CD4-positive, alpha-beta memory T cell (primary cell): Measurements from ENCODE around the gene FAM167B. TPM values are rescaled to one million over a fixed set of nuclear protein-coding genes. Genes with fewer than 3 reads are reported as not detected.
A peak's percentile ranks its signal among the peaks of the same experiment; 100 is the strongest.

ENCODE experiments used
- CTCF ChIA-PET: fragments of 350-600 bp; sonication (Branson Sonifier 250); formaldehyde crosslinking; loops from one replicate; lab custom pipeline; 2021; ENCODE audit warnings: inconsistent platforms; ENCODE audit not compliant: partially characterized antibody; lab: Charles Lee
- POLR2A ChIA-PET: fragments of 350-600 bp; sonication (Branson Sonifier 250); formaldehyde crosslinking; loops from one replicate; lab custom pipeline; 2021; ENCODE audit not compliant: partially characterized antibody; lab: Charles Lee
- DNase-seq, 5 donors: peaks; one replicate each; pipeline versions ENCODE4 v3.0.0 to v3.0.0-alpha.2; 2020 to 2022; ENCODE audit warnings: mixed read lengths in 1 of 5
- H3K27ac ChIP-seq: one replicate; pipeline ENCODE4 v1.7.0; 2013; ENCODE audit warnings: low read depth, low read length
- H3K27me3 ChIP-seq: 2 replicates; pipeline ENCODE4 v1.7.0; 2013; ENCODE audit warnings: mild to moderate bottlenecking, low read length, moderate library complexity; ENCODE audit not compliant: insufficient read depth
- H3K36me3 ChIP-seq: 2 replicates; pipeline ENCODE4 v1.7.0; 2013; ENCODE audit warnings: mild to moderate bottlenecking, low read length, moderate library complexity; ENCODE audit not compliant: insufficient read depth
- H3K4me1 ChIP-seq: 2 replicates; pipeline ENCODE4 v1.7.0; 2013; ENCODE audit warnings: mild to moderate bottlenecking, low read length, moderate library complexity; ENCODE audit not compliant: insufficient read depth
- H3K4me3 ChIP-seq, 2 donors: one replicate each; pipeline ENCODE4 v1.7.0; 2013; ENCODE audit warnings: low read length in 2 of 2, mild to moderate bottlenecking in 1 of 2
- H3K9me3 ChIP-seq, 2 donors: one replicate each; pipeline ENCODE4 v1.7.0; 2013; ENCODE audit warnings: low read length in 2 of 2, control low read depth in 1 of 2; ENCODE audit not compliant: control insufficient read depth in 1 of 2
- H3K27ac Mint-ChIP-seq, 7 donors: one replicate each; pipeline ENCODE4 v1.8.0; 2020 to 2021; ENCODE audit warnings: mixed read lengths in 7 of 7, mild to moderate bottlenecking in 6 of 7, inconsistent platforms in 3 of 7, moderate library complexity in 3 of 7
- H3K27me3 Mint-ChIP-seq, 2 donors: one replicate each; pipeline ENCODE4 v1.8.0; 2020 to 2021; ENCODE audit warnings: mixed read lengths in 2 of 2
- H3K36me3 Mint-ChIP-seq, 2 donors: one replicate each; pipeline ENCODE4 v1.8.0; 2020 to 2021; ENCODE audit warnings: mixed read lengths in 2 of 2, inconsistent platforms in 1 of 2, mild to moderate bottlenecking in 1 of 2
- H3K4me1 Mint-ChIP-seq, 4 donors: one replicate each; pipeline ENCODE4 v1.8.0; 2020 to 2021; ENCODE audit warnings: mixed read lengths in 4 of 4, mild to moderate bottlenecking in 1 of 4
- H3K4me3 Mint-ChIP-seq, 8 donors: one replicate each; pipeline ENCODE4 v1.8.0; 2020 to 2021; ENCODE audit warnings: mixed read lengths in 8 of 8, mild to moderate bottlenecking in 7 of 8, moderate library complexity in 6 of 8, inconsistent platforms in 3 of 8
- H3K9me3 Mint-ChIP-seq, 8 donors: one replicate each; pipeline ENCODE4 v1.8.0; 2020 to 2021; ENCODE audit warnings: mixed read lengths in 8 of 8, mild to moderate bottlenecking in 5 of 8, inconsistent platforms in 3 of 8, moderate library complexity in 1 of 8
- intact Hi-C: fragments of 100-400 bp; cut with micrococcal nuclease; formaldehyde crosslinking; loops from one replicate; pipeline ENCODE4 v1.15.1; 2023
- polyA plus RNA-seq, 2 donors: library from polyadenylated mRNA; unstranded; fragments of 300-500 nt; fragmentation: Illumina TruSeq; gene quantifications; one replicate each; pipeline ENCODE4 v1.2.3, GENCODE V29; 2021
- total RNA-seq, 2 experiments: library from RNA; stranded (reverse); gene quantifications; one replicate each; pipeline ENCODE4 v1.2.3, GENCODE V29; 2021

Gene FAM167B
- total and polyA plus RNA-seq, 4 experiments from 2014 or later = 0.50 to 1.2 TPM; not detected in 2

DNA sequence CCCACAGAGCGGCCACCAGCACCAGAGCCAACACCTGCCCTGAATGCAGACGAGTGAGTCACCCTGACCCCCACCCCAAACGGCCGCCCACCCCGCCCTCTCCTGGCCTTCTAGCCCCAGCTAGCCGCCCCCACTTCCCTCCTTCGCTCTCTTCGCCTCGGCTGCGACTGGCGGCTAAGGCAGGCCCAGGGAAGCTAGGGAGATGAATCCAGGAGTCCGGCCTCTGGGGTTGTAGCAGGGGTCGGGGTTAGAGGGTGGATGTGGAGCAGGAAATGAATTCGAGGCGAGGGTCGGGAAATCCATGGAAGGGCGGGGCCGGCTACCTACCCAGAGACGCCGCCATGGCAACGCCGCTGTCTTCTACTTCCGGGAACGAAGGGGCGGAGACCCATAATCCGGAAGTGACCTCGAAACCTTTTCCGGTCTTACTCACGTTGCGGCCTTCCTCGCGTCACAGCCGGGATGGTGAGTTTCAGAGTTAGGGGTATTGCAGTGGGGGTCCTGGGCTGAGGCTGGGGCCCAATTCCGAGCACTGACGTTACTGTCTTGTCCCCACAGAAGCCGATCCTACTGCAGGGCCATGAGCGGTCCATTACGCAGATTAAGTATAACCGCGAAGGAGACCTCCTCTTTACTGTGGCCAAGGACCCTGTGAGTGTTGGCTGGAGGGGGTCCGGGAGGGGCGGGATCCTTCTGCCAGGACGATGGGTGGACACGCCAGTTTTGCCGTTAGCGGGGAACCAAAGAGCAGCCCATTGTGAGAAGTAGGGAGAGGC lies 24.9 kb upstream of the FAM167B start, which contains the start of the genes EIF3I and TMEM234:
EIF3I (plus strand) TSS at position 428 of the 776 bp plus-strand sequence; CDS start at position 463, 35 bp downstream.
TMEM234 (minus strand) TSS at position 374 of the 776 bp plus-strand sequence; CDS start at position 343, 31 bp downstream.
- no peaks in the 10 kb centered on the region for H3K27me3 Mint-ChIP-seq
- Histone ChIP-seq H3K4me3 (peak within 1 kb of the TSS; percentile 96 to 97), H3K4me1 (peaks cover 30% of the 10 kb centered on the region), H3K27me3 (no peaks in the 10 kb centered on the region), H3K27ac (peak within 1 kb of the TSS; percentile 99), H3K9me3 (no peaks in the 10 kb centered on the region), H3K36me3 (peaks cover 18% of the 10 kb centered on the region)
- peaks cover 0 to 3% (median 0%) of the 10 kb centered on the region in 8 donors for H3K9me3 Mint-ChIP-seq
- peaks cover 23 to 59% (median 38%) of the 10 kb centered on the region in 4 donors for H3K4me1 Mint-ChIP-seq
- peak; percentile 89 to 96 (median 91) for DNase-seq
- peak within 1 kb of the TSS; percentile 99 to 100 (median 99) for H3K27ac Mint-ChIP-seq
- CTCF ChIA-PET = no interaction called here
- intact Hi-C loops = loop anchor here (1.0 to 2.0 kb wide), 3 partner anchors 17 to 69 kb away; partner anchors contain the start of genes IQCC and LCK
- H3K4me3 Mint-ChIP-seq = peak within 1 kb of the TSS; percentile 95 to 99 (median 97)
- POLR2A ChIA-PET = interaction anchor here (1.0 to 4.1 kb wide), 7 partner anchors 18 to 119 kb away, joined by 3 to 24 read pairs (median 4); partner anchors contain the start of genes HDAC1 and MARCKSL1
- peaks cover 12 to 41% of the 10 kb centered on the region in 2 donors for H3K36me3 Mint-ChIP-seq

DNA sequence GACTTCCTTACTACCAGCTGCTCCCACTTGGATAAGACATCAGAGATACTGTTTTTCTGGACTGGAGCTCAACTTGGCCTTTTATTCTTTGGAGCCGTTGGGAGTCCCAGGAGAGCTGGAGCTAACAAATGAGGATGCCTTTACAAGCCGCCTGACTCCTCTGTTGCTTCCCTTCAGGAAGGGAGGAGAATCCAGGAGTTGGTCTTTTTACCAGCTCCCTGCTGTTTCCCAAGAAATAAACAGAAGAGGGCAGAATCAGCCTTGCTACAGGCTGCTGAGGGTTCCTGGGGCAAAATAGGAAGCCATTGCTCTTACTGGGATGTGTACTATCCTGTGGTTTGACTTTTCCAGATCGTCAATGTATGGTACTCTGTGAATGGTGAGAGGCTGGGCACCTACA lies 23.3 kb upstream of the FAM167B start:
- Histone ChIP-seq H3K4me1 (peaks cover 30% of the 10 kb centered on the region), H3K36me3 (peaks cover 33% of the 10 kb centered on the region), H3K4me3 (no peak overlapping the region), H3K27ac (peak overlapping the region; percentile 99), H3K27me3 (no peaks in the 10 kb centered on the region), H3K9me3 (no peaks in the 10 kb centered on the region)
- peaks cover 27 to 63% (median 37%) of the 10 kb centered on the region in 4 donors for H3K4me1 Mint-ChIP-seq
- intact Hi-C loops = loop anchor here (2.0 kb wide), 2 partner anchors 27 to 67 kb away; partner anchors contain the start of gene LCK
- peaks cover 27 to 54% of the 10 kb centered on the region in 2 donors for H3K36me3 Mint-ChIP-seq
- no peaks in the 10 kb centered on the region for H3K27me3 Mint-ChIP-seq
- peak overlapping the region; percentile 75 to 99 (median 97) for H3K4me3 Mint-ChIP-seq
- peak overlapping the region; percentile 86 to 100 (median 99) for H3K27ac Mint-ChIP-seq
- peaks cover 0 to 3% (median 0%) of the 10 kb centered on the region in 8 donors for H3K9me3 Mint-ChIP-seq
- DNase-seq = no peak
- ChIA-PET POLR2A (interaction anchor here (0.7 to 4.1 kb wide), 11 partner anchors 16 to 170 kb away, joined by 3 to 24 read pairs (median 4); partner anchors contain the start of genes BSDC1, HDAC1, LCK and MARCKSL1), CTCF (interaction anchor here (0.8 to 2.4 kb wide), 6 partner anchors 8 to 148 kb away, joined by 3 to 23 read pairs (median 5); no protein-coding TSS in a partner anchor)

DNA sequence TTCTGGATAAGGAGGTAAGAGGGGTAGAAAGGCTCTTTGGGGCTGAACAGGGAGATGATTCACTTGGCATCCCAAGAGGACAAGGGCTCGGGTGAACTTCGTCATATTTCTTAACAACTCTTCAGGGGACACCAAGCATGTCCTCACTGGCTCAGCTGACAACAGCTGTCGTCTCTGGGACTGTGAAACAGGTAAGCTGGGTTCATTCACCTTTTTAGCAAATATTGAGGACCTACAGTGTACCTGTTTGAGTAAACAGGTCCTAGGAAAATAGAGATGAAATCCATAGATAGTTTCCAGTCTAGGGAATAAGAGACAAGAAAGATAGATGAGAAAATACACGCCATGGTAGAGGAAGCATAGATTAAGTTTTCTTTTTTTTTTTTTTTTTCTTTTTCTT lies 22.7 kb upstream of the FAM167B start:
- Mint-ChIP-seq H3K27me3 (no peaks in the 10 kb centered on the region), H3K9me3 (peaks cover 0 to 3% (median 0%) of the 10 kb centered on the region in 8 donors), H3K4me1 (peaks cover 27 to 61% (median 37%) of the 10 kb centered on the region in 4 donors), H3K36me3 (peaks cover 31 to 58% of the 10 kb centered on the region in 2 donors), H3K27ac (peak overlapping the region; percentile 86 to 100 (median 99)), H3K4me3 (peak overlapping the region; percentile 66 to 97 (median 73))
- H3K4me3 ChIP-seq = no peak overlapping the region
- DNase-seq = no peak
- ChIA-PET CTCF (interaction anchor here (1.5 to 2.4 kb wide), 4 partner anchors 9 to 25 kb away, joined by 4 to 23 read pairs (median 6); no protein-coding TSS in a partner anchor), POLR2A (interaction anchor here (0.8 to 4.1 kb wide), 6 partner anchors 16 to 44 kb away, joined by 3 to 24 read pairs (median 4); partner anchors contain the start of gene LCK)
- H3K36me3 ChIP-seq = peaks cover 37% of the 10 kb centered on the region
- intact Hi-C loops = no loop called here
- H3K9me3 ChIP-seq = no peaks in the 10 kb centered on the region
- no peaks in the 10 kb centered on the region for H3K27me3 ChIP-seq
- H3K4me1 ChIP-seq = peaks cover 30% of the 10 kb centered on the region
- H3K27ac ChIP-seq = peak overlapping the region; percentile 99

DNA sequence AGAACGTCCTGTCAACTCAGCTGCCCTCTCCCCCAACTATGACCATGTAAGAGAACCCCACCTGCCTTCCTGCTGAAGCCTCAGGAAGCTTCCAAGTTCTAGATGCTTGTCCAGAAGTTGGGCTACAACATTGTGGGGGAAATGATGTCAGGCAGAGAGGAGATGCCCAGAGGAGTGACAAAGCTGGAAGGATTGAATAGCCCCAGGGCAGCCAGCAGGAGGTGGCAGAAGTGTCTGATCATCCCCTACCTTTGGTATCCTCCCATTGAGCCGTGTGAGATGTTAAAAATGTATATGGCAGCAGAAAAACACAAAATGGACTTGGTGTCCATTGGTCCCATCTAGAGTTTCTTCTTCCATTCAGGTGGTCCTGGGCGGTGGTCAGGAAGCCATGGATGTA lies 18.3 kb upstream of the FAM167B start:
- POLR2A ChIA-PET = interaction anchor here (1.2 to 5.7 kb wide), 4 partner anchors 12 to 107 kb away, joined by 3 to 22 read pairs (median 4); partner anchors contain the start of genes LCK and MARCKSL1
- CTCF ChIA-PET = interaction anchor here (0.6 to 2.9 kb wide), 4 partner anchors 12 to 33 kb away, joined by 3 to 9 read pairs (median 4); no protein-coding TSS in a partner anchor

DNA sequence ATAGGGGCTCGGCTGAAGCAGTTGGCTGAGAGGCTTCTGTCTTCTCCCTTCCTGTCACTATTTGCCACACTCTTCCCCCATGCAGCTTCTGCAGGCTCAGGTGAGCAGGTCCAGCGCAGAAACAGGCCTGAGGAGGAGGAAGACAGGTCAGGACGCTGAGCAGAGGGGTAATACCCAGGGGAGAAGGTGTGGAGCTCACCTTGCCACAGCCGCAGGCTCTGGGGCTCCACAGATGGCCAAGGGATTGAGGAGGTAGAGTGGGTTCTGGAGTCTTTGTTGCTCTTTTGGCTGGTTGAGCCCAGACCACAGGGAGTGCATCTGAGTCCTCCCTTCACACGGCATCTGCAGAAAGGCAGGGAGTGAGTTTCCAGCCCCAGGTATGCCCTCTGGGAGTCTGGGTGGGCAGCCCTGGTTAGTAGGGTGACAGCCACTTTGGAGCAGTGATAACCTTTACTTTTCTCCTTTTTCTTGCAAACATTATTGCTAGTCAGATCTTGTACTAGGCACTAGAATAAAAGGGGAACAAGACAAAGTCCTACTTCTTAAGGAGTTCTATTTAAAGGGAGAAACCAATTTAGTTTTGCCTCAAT lies 15.1 kb upstream of the FAM167B start:
- POLR2A ChIA-PET = interaction anchor here (1.4 to 2.0 kb wide), 2 partner anchors 16 to 18 kb away, joined by 3 to 5 read pairs; partner anchors contain the start of gene LCK
- Mint-ChIP-seq H3K27me3 (no peaks in the 10 kb centered on the region), H3K4me1 (peaks cover 0 to 5% (median 4%) of the 10 kb centered on the region in 4 donors), H3K9me3 (no peaks in the 10 kb centered on the region), H3K36me3 (peaks cover 19 to 30% of the 10 kb centered on the region in 2 donors), H3K27ac (peak overlapping the region in 1 of 7 donors; percentile 35), H3K4me3 (peak overlapping the region in 1 of 8 donors; percentile 48)
- Histone ChIP-seq H3K27ac (no peak overlapping the region), H3K9me3 (no peaks in the 10 kb centered on the region), H3K4me1 (no peaks in the 10 kb centered on the region), H3K36me3 (peaks cover 41% of the 10 kb centered on the region), H3K27me3 (no peaks in the 10 kb centered on the region), H3K4me3 (no peak overlapping the region)
- CTCF ChIA-PET = interaction anchor here (0.9 to 2.9 kb wide), 4 partner anchors 9 to 123 kb away, joined by 4 to 16 read pairs (median 7); no protein-coding TSS in a partner anchor
- DNase-seq = no peak
- intact Hi-C loops = no loop called here

More for the DNA sequence above, 18.3 kb upstream of the FAM167B start:
- Histone ChIP-seq H3K4me1 (peaks cover 6% of the 10 kb centered on the region), H3K27ac (no peak overlapping the region), H3K27me3 (no peaks in the 10 kb centered on the region), H3K4me3 (no peak overlapping the region), H3K9me3 (no peaks in the 10 kb centered on the region), H3K36me3 (peaks cover 56% of the 10 kb centered on the region)
- Mint-ChIP-seq H3K36me3 (peaks cover 31 to 44% of the 10 kb centered on the region in 2 donors), H3K9me3 (peaks cover 0 to 3% (median 0%) of the 10 kb centered on the region in 8 donors), H3K27me3 (no peaks in the 10 kb centered on the region), H3K4me3 (no peak overlapping the region), H3K4me1 (peaks cover 7 to 16% (median 12%) of the 10 kb centered on the region in 4 donors), H3K27ac (peak overlapping the region in 1 of 7 donors; percentile 6)
- no peak for DNase-seq
- intact Hi-C loops = no loop called here

DNA sequence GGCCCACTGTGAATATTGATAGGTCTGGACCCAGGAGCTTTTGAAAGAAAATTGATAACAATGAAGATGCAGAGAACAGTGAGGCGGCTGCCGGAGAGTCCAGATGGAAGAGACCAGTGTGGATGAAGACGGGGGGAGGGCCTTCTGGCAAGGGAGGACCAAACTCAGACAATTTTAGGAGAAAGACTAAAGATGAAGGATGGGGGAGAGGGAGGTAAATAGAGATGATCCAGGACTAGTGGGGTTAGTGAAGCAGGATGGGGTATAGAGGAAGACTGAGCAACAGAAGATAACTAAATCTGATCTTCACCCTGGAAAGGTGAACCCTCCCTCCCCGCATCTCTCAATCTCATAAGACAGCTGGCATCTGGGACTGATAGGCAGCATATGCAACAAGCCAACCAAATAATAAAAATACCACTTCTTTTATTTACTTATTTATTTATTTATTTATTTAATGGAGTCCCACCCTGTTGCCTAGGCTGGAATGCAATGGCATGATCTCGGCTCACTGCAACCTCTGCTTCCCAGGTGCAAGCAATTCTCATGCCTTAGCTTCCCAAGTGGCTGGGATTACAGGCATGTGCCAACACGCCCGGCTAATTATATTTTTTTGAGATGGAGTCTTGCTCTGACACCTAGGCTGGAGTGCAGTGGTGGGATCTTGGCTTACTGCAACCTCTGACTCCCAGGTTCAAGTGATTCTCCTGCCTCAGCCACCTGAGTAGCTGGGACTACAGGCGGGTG lies 14.3 kb upstream of the FAM167B start:
- Histone ChIP-seq H3K27me3 (no peaks in the 10 kb centered on the region), H3K27ac (no peak overlapping the region), H3K9me3 (no peaks in the 10 kb centered on the region), H3K4me1 (no peaks in the 10 kb centered on the region), H3K36me3 (peaks cover 35% of the 10 kb centered on the region), H3K4me3 (no peak overlapping the region)
- no peak overlapping the region for H3K4me3 Mint-ChIP-seq
- intact Hi-C loops = no loop called here
- peak overlapping the region in 3 of 7 donors; percentile 9 to 79 (median 72) for H3K27ac Mint-ChIP-seq
- no peaks in the 10 kb centered on the region for H3K9me3 Mint-ChIP-seq
- peaks cover 14 to 24% of the 10 kb centered on the region in 2 donors for H3K36me3 Mint-ChIP-seq
- peaks cover 0 to 3% (median 2%) of the 10 kb centered on the region in 4 donors for H3K4me1 Mint-ChIP-seq
- H3K27me3 Mint-ChIP-seq = no peaks in the 10 kb centered on the region
- CTCF ChIA-PET = interaction anchor here (2.7 to 2.9 kb wide), 2 partner anchors 16 to 17 kb away, joined by 10 to 16 read pairs; no protein-coding TSS in a partner anchor
- DNase-seq = no peak
- POLR2A ChIA-PET = interaction anchor here (1.4 to 2.0 kb wide), 2 partner anchors 17 to 18 kb away, joined by 3 to 5 read pairs; partner anchors contain the start of gene LCK
